SK-N-MC (cell line): ENCODE data around the gene ERGIC1.
"Not testable (repeated sequence)": the region's sequence is repeated elsewhere in the genome, so short reads cannot be mapped to it uniquely, and the experiment has no call there.

Source experiments
- FOXP2 ChIP-seq: optimal IDR thresholded peaks from 2 replicates; pipeline ENCODE3; 2011; ENCODE audit warnings: mild to moderate bottlenecking, moderate library complexity; ENCODE audit not compliant: insufficient read depth; ENCODE audit errors: extremely low read length, control extremely low read depth
- POLR2AphosphoS5 ChIP-seq: IDR thresholded peaks from 2 replicates; pipeline ENCODE4 v1.6.1; 2012; ENCODE audit warnings: mild to moderate bottlenecking, low read depth, low read length, borderline replicate concordance

GRCh38 chr5:172847584-172847983 is 13.5 kb downstream of the ERGIC1 start:
- TF ChIP-seq POLR2AphosphoS5, FOXP2: not testable (repeated sequence)
